Measurements from ENCODE around the gene LPAR5. TPM values are rescaled to one million over a fixed set of nuclear protein-coding genes. Genes with fewer than 3 reads are reported as not detected.
A peak's percentile ranks its signal among the peaks of the same experiment; 100 is the strongest.

LPAR5 gene
- total and polyA plus RNA-seq, 2 donors (not counting 1 experiment from before 2014, with no cell fraction given): 0.02 TPM; not detected in 1

DNA sequence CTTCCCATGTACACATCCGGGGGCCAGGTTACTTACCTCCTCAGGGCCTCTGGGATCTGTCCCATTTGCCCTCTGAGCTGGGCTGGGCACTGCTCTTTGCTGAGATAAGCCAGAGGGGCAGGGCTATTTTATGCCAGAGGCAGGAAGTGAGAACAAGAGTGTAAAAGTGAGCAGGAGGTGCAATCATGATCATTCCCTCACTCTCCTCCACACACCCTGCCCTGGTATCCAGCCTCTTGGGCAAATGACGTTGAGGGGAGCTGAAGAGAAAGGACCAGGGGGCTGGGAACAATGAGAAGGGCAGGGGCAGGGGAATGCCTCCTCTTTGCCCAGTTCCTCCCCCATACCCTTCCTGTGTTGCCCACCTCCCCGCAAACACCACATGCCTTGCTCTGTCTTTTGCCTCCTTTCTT lies 4.2 kb downstream of the LPAR5 start:
- Histone ChIP-seq H3K36me3 (ENCODE audit: control insufficient read depth, insufficient read depth, low read length) (no peaks in the 10 kb centered on the region), H4K20me1 (ENCODE audit: control insufficient read depth, extremely low read depth, insufficient read depth, low read length) (no peaks in the 10 kb centered on the region), H3K9me3 (ENCODE audit: control insufficient read depth, insufficient read depth, low read depth, low read length) (no peaks in the 10 kb centered on the region), H3K9ac (ENCODE audit: insufficient read depth, low read length) (no peak overlapping the region), H3K27me3 (ENCODE audit: control insufficient read depth, insufficient read depth, low read length) (no peaks in the 10 kb centered on the region), H3K27ac (ENCODE audit: insufficient read depth, low read length) (no peak overlapping the region), H3K4me3 (replicated peaks in 1 of 4; ENCODE audit: control extremely low read depth in 1 of 4, insufficient read depth in 1 of 4, low read depth in 3 of 4, low read length in 4 of 4) (no peak overlapping the region), H2AFZ (ENCODE audit: low read length) (no peak overlapping the region), H3K79me2 (ENCODE audit: control insufficient read depth, insufficient read depth, low read length) (no peaks in the 10 kb centered on the region), H3K4me1 (ENCODE audit: control insufficient read depth, extremely low read depth, insufficient read depth, low read length) (no peaks in the 10 kb centered on the region), H3K4me2 (ENCODE audit: extremely low read depth, insufficient read depth, low read length) (no peak overlapping the region)
- no peak for DNase-seq (ENCODE audit: low read depth in 2 of 2)
- TF ChIP-seq, protein P1, sequence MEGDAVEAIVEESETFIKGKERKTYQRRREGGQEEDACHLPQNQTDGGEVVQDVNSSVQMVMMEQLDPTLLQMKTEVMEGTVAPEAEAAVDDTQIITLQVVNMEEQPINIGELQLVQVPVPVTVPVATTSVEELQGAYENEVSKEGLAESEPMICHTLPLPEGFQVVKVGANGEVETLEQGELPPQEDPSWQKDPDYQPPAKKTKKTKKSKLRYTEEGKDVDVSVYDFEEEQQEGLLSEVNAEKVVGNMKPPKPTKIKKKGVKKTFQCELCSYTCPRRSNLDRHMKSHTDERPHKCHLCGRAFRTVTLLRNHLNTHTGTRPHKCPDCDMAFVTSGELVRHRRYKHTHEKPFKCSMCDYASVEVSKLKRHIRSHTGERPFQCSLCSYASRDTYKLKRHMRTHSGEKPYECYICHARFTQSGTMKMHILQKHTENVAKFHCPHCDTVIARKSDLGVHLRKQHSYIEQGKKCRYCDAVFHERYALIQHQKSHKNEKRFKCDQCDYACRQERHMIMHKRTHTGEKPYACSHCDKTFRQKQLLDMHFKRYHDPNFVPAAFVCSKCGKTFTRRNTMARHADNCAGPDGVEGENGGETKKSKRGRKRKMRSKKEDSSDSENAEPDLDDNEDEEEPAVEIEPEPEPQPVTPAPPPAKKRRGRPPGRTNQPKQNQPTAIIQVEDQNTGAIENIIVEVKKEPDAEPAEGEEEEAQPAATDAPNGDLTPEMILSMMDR (conservative IDR thresholded peaks at IDR 0.05 in 1 of 2, IDR thresholded peaks at IDR 0.05 in 1 of 2; ENCODE audit: low read depth in 1 of 2, low read length in 2 of 2): no peak
- TF ChIP-seq EZH2 (IDR thresholded peaks at IDR 0.05; ENCODE audit: low read length, missing control alignments): no peak

DNA sequence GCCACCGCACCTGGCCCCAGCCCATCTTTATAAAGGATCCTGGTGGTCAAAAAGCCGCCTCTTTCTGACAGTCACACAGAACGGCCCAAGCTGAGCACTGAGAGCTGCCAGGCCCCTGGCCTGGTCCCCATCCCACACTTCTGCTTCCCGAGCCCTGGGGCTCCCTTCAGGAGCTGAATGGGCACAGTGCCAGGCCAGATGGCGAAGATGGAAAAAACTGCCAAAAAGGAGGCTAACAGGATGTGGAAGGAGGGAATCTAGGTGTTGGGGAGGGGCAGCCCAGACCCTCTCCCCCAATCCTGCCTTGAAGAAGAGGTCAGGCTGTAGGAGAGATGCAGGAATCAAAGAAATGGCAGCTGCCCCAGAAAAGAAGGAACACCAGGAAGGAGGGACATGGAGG lies 5.0 kb downstream of the LPAR5 start:
- H3K27me3 ChIP-seq (ENCODE audit: control insufficient read depth, insufficient read depth, low read length): no peaks in the 10 kb centered on the region
- no peak overlapping the region for H3K4me3 ChIP-seq (replicated peaks in 1 of 4; ENCODE audit: control extremely low read depth in 1 of 4, insufficient read depth in 1 of 4, low read depth in 3 of 4, low read length in 4 of 4)
- no peaks in the 10 kb centered on the region for H3K4me1 ChIP-seq (ENCODE audit: control insufficient read depth, extremely low read depth, insufficient read depth, low read length)
- no peak overlapping the region for H3K4me2 ChIP-seq (ENCODE audit: extremely low read depth, insufficient read depth, low read length)
- no peaks in the 10 kb centered on the region for H3K9me3 ChIP-seq (ENCODE audit: control insufficient read depth, insufficient read depth, low read depth, low read length)
- no peak for DNase-seq (ENCODE audit: low read depth in 2 of 2)
- TF ChIP-seq EZH2 (IDR thresholded peaks at IDR 0.05; ENCODE audit: low read length, missing control alignments): no peak
- TF ChIP-seq, protein P1 (conservative IDR thresholded peaks at IDR 0.05 in 1 of 2, IDR thresholded peaks at IDR 0.05 in 1 of 2; ENCODE audit: low read depth in 1 of 2, low read length in 2 of 2): no peak
- no peaks in the 10 kb centered on the region for H3K36me3 ChIP-seq (ENCODE audit: control insufficient read depth, insufficient read depth, low read length)
- H4K20me1 ChIP-seq (ENCODE audit: control insufficient read depth, extremely low read depth, insufficient read depth, low read length): no peaks in the 10 kb centered on the region
- no peak overlapping the region for H2AFZ ChIP-seq (ENCODE audit: low read length)
- no peak overlapping the region for H3K9ac ChIP-seq (ENCODE audit: insufficient read depth, low read length)
- H3K79me2 ChIP-seq (ENCODE audit: control insufficient read depth, insufficient read depth, low read length): no peaks in the 10 kb centered on the region
- H3K27ac ChIP-seq (ENCODE audit: insufficient read depth, low read length): no peak overlapping the region

DNA sequence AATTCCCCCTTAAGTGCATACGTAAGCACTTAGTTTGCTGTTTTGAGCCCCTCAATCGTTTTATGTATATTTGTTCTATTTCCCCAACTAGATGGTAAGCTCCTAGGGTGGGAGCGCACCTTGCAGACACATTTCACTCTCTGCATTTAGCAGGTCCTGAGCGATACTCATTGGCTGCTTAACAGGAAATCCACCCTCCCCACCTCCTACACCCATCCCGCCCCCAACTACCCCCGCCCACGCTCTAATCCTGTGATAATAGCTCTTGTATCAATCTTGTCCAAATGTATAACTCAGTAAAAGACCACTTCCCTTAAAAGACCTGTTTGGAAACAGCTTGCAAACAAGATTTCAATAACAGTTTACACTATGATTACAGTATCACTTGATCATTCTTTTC lies 8.1 kb downstream of the LPAR5 start:
- H3K9me3 ChIP-seq (ENCODE audit: control insufficient read depth, insufficient read depth, low read depth, low read length): no peaks in the 10 kb centered on the region
- no peaks in the 10 kb centered on the region for H3K4me1 ChIP-seq (ENCODE audit: control insufficient read depth, extremely low read depth, insufficient read depth, low read length)
- H3K27ac ChIP-seq (ENCODE audit: insufficient read depth, low read length): no peak overlapping the region
- no peaks in the 10 kb centered on the region for H3K36me3 ChIP-seq (ENCODE audit: control insufficient read depth, insufficient read depth, low read length)
- H3K9ac ChIP-seq (ENCODE audit: insufficient read depth, low read length): no peak overlapping the region
- peak overlapping the region in 2 of 4 experiments; percentile 12 to 34 for H3K4me3 ChIP-seq (replicated peaks in 1 of 4; ENCODE audit: control extremely low read depth in 1 of 4, insufficient read depth in 1 of 4, low read depth in 3 of 4, low read length in 4 of 4)
- H4K20me1 ChIP-seq (ENCODE audit: control insufficient read depth, extremely low read depth, insufficient read depth, low read length): no peaks in the 10 kb centered on the region
- TF ChIP-seq, protein P1 (conservative IDR thresholded peaks at IDR 0.05 in 1 of 2, IDR thresholded peaks at IDR 0.05 in 1 of 2; ENCODE audit: low read depth in 1 of 2, low read length in 2 of 2): no peak
- TF ChIP-seq EZH2 (IDR thresholded peaks at IDR 0.05; ENCODE audit: low read length, missing control alignments): no peak
- H2AFZ ChIP-seq (ENCODE audit: low read length): peak overlapping the region; percentile 64
- no peaks in the 10 kb centered on the region for H3K79me2 ChIP-seq (ENCODE audit: control insufficient read depth, insufficient read depth, low read length)
- no peak for DNase-seq (ENCODE audit: low read depth in 2 of 2)
- peak overlapping the region; percentile 44 for H3K4me2 ChIP-seq (ENCODE audit: extremely low read depth, insufficient read depth, low read length)
- H3K27me3 ChIP-seq (ENCODE audit: control insufficient read depth, insufficient read depth, low read length): no peaks in the 10 kb centered on the region
